HG03045 (cell line): ENCODE measurements around the gene C22orf42.
"Not testable (repeated sequence)": the region's sequence is repeated elsewhere in the genome, so short reads cannot be mapped to it uniquely, and the experiment has no call there.

Source experiments
- ATAC-seq: cut with Tn5 transposase; IDR thresholded peaks from one replicate; pipeline ENCODE4 v1.9.1; 2021; ENCODE audit warnings: mild to moderate bottlenecking, moderate library complexity; ENCODE audit not compliant: unreplicated experiment

C22orf42 gene

DNA sequence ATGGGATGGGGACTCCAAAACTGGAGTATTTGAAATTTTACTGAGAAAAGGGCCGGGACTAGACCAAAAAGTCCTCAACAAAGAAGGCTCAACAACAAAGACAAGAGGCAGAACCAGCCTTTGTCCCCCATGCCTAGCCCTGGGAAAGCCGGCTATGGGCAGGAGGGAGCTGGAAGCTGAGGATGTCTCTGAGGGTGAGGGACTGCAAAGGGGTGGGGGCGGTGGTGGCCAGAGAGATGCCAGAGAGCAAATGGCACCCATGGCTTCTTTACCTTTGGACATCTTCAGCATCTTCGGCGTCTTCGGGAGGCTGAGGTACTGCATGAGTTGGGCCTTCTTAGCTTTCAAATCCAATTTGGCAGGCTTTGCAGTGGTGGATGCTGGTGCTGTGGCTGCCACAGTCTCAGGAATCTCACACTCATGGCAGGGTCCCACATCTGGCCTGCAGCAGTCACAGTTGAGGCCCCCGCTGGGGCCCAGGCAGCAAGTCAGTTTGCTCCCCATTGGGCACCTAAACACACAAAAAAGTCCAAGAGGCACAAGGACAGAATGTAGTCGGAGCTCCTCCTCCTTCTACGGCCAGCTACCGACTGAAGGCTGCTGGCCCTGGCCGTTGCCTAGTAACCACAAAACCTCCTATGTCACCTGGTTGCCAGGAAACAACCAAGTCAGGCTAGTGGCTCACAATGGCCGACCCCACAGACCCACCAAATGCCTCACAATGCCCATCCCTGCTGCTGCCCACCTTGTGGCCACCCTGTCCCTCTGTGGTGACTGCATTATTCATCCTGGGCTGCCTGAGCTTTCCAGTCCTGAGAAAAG lies at the start of gene C22orf42:
C22orf42 (minus strand) TSS at position 592 of the 822 bp plus-strand sequence; CDS start at position 504, 88 bp downstream.
- no peak for ATAC-seq

DNA sequence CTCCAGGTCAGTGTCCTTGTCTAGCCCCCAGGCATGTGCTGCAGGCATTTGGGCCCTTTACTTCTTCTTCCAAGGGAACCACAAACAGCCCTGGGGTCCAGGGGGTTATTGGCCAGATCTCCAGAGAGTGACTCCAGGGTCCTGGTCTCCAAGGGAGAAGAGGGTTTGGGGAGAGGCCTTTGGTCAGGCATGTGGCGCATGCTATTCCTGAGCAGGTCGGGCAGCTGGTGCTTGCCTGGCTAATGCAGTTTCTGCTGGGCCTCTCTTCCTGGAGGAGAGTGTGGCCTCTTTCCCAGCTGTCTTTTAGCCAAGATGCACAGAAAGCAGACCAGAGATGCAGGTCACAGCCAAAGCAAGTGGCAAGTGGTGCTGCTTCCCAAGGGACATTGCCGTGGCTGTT lies 49.6 kb upstream of the C22orf42 start:
- no peak for ATAC-seq

- ATAC-seq, result no peak
Observed at GRCh38 chr22:32207971-32208480, 48.9 kb upstream of the C22orf42 start.

DNA sequence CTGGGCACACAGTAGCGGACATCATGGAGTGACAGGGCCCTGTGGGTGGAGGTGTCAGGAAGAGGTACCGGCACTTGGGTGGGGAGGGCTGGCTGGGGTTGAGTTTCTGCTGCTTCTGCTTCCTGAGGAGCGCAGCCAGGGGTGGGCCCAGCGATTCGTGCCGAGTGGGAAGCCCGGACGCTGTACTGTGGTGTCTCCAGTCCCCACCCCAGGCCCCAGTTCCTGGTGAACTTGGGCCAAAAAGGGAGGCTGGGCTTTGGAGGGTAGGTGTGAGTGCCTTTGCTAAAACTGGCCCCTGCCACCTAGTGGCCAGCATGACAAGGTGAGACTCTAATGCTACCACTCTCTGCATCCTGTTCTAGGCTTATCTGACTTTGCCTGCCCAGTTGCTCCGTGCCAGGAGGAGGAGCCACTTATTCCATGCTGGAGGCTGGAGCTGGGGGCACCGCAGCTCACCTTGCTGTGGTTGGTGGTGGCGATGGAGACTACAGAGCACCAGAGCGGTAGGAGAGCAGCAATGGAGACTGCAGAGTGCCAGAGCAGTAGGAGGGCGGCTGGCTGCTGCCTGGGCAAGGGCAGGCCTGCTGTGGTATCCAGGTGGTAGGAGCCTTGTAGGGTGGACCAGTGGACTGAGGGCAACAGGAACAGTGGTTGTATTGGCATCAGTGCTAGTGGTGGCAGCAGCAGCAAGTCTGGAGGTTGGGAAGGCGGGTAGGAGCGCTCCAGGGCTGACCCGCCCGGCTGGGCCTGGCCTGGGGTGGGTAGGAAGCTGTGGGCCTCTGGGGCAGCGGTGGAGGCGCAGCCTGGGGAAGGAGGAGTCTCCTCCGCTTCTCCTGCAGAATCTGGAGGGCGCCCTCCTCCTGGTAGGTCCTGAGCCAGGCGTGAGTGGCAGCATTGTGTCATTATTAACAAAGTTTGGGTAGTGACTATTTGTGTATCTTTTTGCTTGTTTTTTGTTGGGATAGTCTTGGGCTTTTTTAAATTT lies 48.0 kb upstream of the C22orf42 start:
- ATAC-seq, result no peak

DNA sequence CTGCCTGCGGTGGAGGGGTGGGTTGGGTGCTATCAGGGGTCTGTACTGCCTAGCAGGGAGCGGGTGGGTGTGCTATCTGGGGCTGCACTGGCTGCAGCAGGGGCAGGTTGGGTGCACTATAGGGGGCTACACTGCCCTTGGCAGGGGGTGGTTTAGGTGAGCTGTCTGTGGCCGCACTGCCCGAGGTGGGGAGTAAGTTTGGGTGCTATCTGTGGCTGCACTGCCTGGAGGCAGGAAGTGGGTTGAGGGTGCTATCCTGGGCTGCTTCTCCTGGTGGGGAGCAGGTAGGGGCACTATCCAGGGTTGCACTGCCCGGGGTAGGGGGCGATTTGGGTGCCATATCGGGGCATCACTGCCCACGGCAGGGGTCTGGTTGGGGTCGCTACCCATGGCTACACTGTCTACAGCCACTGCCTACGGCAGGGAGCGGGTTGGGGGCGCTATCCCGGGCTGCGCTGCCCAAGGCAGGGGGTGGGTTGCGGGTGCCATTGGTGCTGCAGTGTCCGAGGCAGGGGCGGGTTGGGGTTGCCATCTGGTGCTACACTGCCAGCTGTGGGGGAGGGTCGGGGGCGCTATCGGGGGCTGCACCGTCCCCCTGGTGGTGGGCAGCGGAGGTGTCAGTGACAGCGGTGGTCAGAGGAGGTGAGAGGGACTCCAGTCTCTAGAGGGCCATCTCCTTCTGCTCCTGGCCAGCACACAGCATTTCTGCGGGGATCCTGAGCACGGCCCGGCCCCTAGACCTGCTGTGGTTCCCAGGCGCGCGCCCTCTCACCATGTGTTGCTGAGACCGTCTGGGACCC lies 47.1 kb upstream of the C22orf42 start:
- no peak for ATAC-seq

GRCh38 chr22:32204856-32205722 lies 46.0 kb upstream of the C22orf42 start, which contains the start of gene RFPL2:
RFPL2 (minus strand) TSS chr22:32205073; CDS start chr22:32202451, 2,622 bp downstream.
- ATAC-seq, result no peak

- ATAC-seq, result no peak
Observed at GRCh38 chr22:32204040-32204855, 45.1 kb upstream of the C22orf42 start.

DNA sequence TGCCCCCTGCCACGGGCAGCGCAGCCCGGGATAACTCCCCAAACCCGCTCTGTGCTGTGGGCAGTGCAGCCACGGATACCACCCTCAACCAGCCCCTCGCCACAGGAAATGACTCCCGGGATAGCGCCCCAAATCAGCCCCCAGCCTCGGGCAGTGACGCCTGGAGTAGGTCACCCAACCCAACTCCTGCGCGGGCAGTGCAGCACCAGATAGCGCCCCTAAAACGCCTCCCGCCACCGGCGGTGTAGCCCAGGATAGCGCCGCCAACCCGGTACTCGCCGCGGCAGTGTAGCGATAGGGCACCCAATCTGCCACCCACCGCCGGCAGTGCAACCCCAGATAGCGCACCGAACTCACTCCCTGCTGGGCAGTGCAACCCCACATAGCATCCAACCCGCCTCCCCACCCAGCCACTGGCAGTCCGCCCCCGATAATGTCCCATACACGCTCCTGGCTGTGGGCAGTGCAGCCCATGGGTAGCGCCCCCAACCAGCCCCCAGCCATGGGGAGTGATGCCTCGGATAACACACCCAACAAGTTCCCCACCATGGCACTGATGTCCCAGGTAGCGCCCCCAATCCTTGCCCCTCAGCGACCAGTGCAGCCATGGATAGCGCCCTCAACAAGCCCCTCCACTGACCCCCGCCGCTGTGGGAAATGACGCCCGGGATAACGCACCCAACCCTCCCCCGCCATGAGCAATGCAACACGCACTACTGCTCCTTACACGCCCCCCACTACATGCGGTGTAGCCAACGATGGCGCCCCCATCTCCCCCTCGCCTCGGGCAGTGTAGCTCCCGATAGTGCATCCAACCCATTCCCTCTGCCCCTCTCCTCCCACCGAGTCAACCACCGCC lies 44.3 kb upstream of the C22orf42 start:
- no peak for ATAC-seq

DNA sequence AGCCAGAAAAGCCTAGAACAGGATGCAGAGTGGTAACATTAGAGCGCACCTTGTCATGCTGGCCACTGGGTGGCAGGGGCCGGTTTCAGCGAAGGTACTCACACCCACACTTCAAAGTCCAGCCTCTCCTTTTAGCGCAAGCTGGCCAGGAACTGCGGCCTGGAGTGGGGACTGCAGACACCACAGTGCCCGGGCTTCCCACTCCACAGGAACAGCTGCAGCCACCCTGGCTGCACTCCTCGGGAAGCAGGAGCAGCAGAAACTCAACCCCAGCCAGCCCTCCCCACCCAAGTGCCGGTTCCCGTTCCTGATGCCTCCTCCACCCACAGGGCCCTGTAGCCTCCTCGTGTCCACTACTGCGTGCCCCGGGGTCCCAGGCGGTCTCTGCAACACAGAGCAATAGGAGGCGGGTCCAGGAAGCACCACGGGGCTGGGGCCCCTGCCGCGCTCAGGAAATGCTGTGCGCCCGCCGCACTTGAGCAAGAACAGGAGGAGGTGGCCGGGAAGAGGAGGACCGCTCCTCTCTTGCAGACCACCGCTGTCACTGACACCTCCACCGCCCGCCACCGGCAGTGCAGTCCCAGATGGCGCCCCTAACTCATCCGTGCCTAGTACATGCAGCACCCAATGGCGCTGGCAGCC lies 43.6 kb upstream of the C22orf42 start:
- ATAC-seq, result no peak

- ATAC-seq, result no peak
Observed at GRCh38 chr22:32202161-32202538, 43.0 kb upstream of the C22orf42 start.

GRCh38 chr22:32200752-32201151 lies 41.6 kb upstream of the C22orf42 start:
- ATAC-seq, result no peak

- no peak for ATAC-seq
Observed at GRCh38 chr22:32199961-32200360, 40.9 kb upstream of the C22orf42 start.

GRCh38 chr22:32199341-32199740 lies 40.2 kb upstream of the C22orf42 start:
- ATAC-seq, result no peak

DNA sequence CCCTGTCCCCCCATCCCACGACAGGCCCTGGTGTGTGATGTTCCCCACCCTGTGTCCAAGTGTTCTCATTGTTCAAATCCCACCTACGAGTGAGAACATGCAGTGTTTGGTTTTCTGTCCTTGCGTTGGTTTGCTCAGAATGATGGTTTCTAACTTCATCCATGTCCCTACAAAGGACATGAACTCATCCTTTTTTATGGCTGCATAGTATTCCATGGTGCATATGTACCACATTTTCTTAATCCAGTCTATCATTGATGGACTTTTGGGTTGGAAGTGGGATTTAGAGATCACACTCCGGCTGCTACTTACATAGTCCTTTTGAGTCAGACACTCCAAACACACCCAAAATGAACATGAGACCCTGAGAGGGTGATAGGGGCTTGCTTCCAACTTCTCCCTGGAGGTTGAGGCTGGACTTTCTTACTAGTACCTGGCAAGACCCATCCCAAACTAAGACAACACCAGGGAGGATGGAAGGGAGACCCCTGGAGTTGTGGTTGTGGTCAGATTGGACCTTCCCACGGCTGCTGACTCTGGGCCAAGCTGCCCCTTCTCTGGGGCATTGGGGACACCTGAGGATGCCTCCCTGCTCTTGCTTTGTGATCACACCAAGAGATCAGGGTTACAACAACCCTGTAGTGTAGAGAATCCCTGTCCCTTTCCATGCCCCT lies 38.6 kb upstream of the C22orf42 start:
- ATAC-seq, result not testable (repeated sequence)

DNA sequence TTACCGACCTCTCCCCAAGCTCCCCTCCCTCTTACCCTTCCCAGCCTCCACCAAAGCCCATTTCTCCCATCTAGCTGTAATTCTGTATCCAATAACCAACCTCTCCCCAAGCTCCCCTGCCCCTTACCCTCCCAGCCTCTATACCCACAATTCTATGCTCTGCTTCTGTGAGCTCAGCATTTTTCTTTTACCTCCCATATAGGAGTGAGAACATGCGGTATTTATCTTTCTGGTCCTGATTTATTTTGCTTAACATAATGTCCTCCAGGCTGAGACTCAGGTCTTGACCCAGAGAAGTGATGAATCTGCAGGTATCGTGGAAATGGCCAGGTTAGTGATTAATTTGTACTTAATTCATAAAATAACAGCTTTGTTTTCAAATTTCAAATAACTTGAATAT lies 36.8 kb upstream of the C22orf42 start:
- not testable (repeated sequence) for ATAC-seq

DNA sequence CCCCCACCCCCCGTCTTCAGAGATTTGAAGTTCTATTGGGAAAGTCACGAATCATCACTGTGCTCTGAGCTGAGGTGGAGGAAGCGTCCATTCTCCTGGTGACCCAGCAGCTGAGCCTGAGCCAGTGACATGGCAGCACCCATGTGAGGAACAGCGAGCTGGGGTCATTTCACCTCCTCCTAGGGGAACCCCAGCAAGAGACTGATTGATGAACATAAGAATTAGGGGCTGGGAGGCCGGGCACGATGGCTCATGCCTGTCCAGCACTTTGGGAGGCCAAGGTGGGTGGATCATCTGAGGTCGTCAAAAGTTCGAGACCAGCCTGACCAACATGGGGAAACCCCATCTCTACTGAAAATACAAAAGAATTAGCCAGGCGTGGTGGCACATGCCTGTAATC lies 34.2 kb upstream of the C22orf42 start:
- ATAC-seq, result not testable (repeated sequence)

DNA sequence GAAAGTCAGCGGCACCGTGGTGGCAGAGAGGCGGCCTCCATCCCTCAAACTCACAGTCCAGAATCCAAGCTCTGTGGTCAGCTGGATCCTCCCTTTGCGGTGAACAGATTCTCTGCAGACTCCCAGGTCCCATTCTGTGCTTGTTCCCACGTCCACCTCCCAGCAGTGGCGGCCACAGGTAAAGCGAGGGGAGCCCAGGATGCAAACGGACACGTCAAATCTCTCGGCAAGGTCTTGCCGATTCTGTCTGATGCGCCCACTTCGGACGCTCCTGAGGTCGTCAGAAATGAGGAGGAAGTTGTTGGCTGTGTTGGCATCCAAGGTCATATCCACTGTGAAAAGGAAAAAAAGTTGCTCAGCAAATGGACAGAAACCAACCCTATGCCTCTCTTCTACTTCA lies 31.9 kb upstream of the C22orf42 start:
- ATAC-seq, result not testable (repeated sequence)
